SK-N-MC (cell line): ENCODE measurements around the gene NCAPD2.
"Not testable (repeated sequence)": the region's sequence is repeated elsewhere in the genome, so short reads cannot be mapped to it uniquely, and the experiment has no call there.

Experiments used
- DNase-seq: peaks from one replicate; pipeline ENCODE4 v3.0.0-alpha.2; 2011; ENCODE audit warnings: low read depth, low spot score
- H3K27ac ChIP-seq: fragments of 200-600 bp; sonication (generic); 2 replicates; pipeline ENCODE4 v1.5.1; 2016; ENCODE audit warnings: mixed run types
- H3K36me3 ChIP-seq: fragments of 200-600 bp; sonication (generic); 2 replicates; pipeline ENCODE4 v1.6.1; 2017; ENCODE audit warnings: antibody characterized with exemption, low read length, mixed read lengths; ENCODE audit not compliant: insufficient read depth
- H3K4me3 ChIP-seq: fragments of 200-600 bp; sonication (generic); 2 replicates; pipeline ENCODE4 v1.5.1; 2016
- H3K9ac ChIP-seq: fragments of 200-600 bp; sonication (generic); 2 replicates; pipeline ENCODE4 v1.8.0; 2017; ENCODE audit warnings: mixed run types, mixed read lengths; ENCODE audit not compliant: insufficient read length
- H3K9me3 ChIP-seq: fragments of 200-600 bp; sonication (generic); 2 replicates; pipeline ENCODE4 v1.6.1; 2017; ENCODE audit warnings: low read depth, mild to moderate bottlenecking, antibody characterized with exemption, low read length, moderate library complexity, mixed read lengths
- EZH2 ChIP-seq: fragments of 200-600 bp; sonication (generic); IDR thresholded peaks from one replicate; pipeline ENCODE4 v1.6.1; 2017; ENCODE audit warnings: antibody characterized with exemption
- FOXP2 ChIP-seq: optimal IDR thresholded peaks from 2 replicates; pipeline ENCODE3; 2011; ENCODE audit warnings: mild to moderate bottlenecking, moderate library complexity; ENCODE audit not compliant: insufficient read depth; ENCODE audit errors: extremely low read length, control extremely low read depth
- POLR2AphosphoS5 ChIP-seq: IDR thresholded peaks from 2 replicates; pipeline ENCODE4 v1.6.1; 2012; ENCODE audit warnings: mild to moderate bottlenecking, low read depth, low read length, borderline replicate concordance

Gene NCAPD2

GRCh38 chr12:6462234-6462995, 31.5 kb upstream of the NCAPD2 start:
- TF ChIP-seq POLR2AphosphoS5 (no peak), EZH2 (no peak), FOXP2 (no peak)
- H3K4me3 ChIP-seq, result no peak overlapping the region
- H3K27ac ChIP-seq, result no peak overlapping the region
- H3K9me3 ChIP-seq, result no peaks in the 10 kb centered on the region
- DNase-seq, result no peak
- H3K36me3 ChIP-seq, result peaks cover 6% of the 10 kb centered on the region
- H3K9ac ChIP-seq, result no peak overlapping the region

DNA sequence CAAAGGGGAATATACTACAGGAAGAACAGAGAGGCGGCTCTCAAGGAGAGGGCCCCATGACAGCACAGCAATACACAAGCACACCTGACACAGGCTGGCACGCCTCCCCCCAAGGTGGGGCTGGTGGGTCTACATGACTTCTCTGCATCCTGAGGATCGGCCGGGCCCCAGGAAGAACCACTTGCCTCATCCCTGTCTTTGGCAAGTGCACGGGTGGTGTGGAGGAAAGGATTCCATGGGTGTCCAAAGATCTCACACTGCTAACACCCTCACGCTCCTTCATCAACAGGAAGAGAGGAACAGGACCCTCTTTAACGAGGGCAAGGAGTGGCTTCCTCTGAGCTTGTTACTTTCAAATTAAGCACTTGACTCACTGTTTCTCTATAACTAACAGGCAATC, 30.7 kb upstream of the NCAPD2 start:
- peaks cover 6% of the 10 kb centered on the region for H3K36me3 ChIP-seq
- DNase-seq, result no peak

DNA sequence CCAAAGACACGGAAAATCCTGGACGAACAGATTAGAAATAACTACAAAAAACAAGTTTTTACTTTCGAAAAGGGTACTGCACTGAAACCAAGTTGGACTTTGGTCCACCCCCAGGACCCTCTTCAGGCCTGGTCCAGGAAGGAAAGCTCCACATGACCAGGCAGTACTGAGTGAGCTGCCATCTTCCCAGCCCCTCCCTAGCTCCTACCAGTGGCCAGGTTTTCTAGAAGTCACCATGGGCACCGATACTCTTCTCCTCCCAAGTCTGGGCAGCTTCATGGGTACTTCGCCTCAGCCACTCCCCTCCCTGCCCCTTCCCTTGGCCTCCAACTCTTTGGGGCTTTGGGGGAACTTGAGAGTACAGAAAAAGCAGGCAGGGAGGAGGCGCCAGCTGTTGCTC, 30.0 kb upstream of the NCAPD2 start:
- Histone ChIP-seq H3K9ac (no peak overlapping the region), H3K4me3 (no peak overlapping the region), H3K27ac (no peak overlapping the region), H3K9me3 (no peaks in the 10 kb centered on the region), H3K36me3 (peaks cover 6% of the 10 kb centered on the region)
- DNase-seq, result no peak
- TF ChIP-seq FOXP2 (no peak), POLR2AphosphoS5 (no peak)

More for the DNA sequence above, 30.7 kb upstream of the NCAPD2 start:
- no peaks in the 10 kb centered on the region for H3K9me3 ChIP-seq
- H3K4me3 ChIP-seq, result no peak overlapping the region
- H3K27ac ChIP-seq, result no peak overlapping the region
- TF ChIP-seq POLR2AphosphoS5 (no peak), FOXP2 (no peak), EZH2 (no peak)
- no peak overlapping the region for H3K9ac ChIP-seq

- TF ChIP-seq POLR2AphosphoS5, result no peak
- TF ChIP-seq EZH2, result no peak
- no peak for TF ChIP-seq FOXP2
- Histone ChIP-seq H3K36me3 (peaks cover 6% of the 10 kb centered on the region), H3K9ac (no peak overlapping the region), H3K9me3 (no peaks in the 10 kb centered on the region), H3K27ac (no peak overlapping the region), H3K4me3 (no peak overlapping the region)
- DNase-seq, result no peak
Observed at GRCh38 chr12:6464531-6464930, 29.4 kb upstream of the NCAPD2 start.

DNA sequence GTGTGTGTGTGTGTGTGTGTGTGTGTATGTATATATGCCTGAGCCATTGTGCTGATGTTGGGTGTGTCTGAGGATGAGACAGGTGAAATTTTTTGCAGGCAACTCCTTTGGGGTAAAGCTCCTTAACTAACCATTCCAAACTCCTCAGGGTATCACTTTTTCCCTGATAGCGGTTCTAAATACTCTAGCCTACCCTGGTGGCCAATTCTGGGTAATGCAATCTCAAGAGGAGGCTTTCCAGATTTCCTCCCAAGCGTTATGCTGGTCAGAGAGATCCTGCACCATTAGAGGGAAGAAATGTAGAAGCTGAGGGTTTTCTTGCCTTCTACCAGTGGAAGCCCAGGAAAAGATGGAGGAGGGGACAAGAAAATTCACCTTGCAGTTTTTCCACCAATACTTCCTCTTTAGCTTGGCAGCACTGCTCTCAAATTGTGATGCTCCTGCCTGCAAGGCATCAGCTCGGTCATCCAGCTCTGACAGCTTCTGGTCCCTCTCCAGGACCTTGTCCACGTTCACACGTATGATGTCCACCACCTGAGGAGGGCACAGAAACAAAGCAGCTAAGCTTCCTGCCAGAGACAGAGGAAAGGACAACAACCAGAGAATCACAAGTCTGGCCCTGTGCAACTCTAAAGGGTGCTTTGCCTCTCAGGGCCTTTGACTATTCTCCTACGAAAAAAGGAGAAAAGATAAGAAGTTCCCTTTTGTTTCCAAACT, 28.3 kb upstream of the NCAPD2 start:
- no peak overlapping the region for H3K9ac ChIP-seq
- H3K27ac ChIP-seq, result no peak overlapping the region
- peak; percentile 20 for DNase-seq
- H3K9me3 ChIP-seq, result no peaks in the 10 kb centered on the region
- no peak for TF ChIP-seq FOXP2
- TF ChIP-seq POLR2AphosphoS5, result no peak
- no peak for TF ChIP-seq EZH2
- no peak overlapping the region for H3K4me3 ChIP-seq
- peaks cover 6% of the 10 kb centered on the region for H3K36me3 ChIP-seq

DNA sequence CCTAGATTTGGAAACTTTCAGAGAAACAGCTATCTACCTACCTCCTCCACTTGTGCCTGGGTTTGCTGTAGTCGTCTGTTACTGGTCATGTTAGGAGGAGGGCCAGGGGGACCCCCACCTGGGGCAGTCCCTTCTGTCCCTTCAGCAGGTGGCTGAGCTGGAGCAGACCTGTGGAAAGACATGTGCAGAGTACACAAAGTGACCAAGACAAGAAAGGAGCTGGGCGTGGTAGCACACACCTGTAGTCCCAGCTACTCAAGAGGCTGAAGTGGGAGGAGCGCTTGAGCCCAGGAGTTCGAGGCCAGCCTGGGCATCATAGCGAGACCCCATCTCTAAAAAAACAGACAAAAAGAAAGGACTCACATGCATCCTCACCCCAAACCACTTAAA, 27.7 kb upstream of the NCAPD2 start:
- no peaks in the 10 kb centered on the region for H3K9me3 ChIP-seq
- H3K36me3 ChIP-seq, result peaks cover 6% of the 10 kb centered on the region
- no peak overlapping the region for H3K9ac ChIP-seq
- TF ChIP-seq EZH2 (no peak), POLR2AphosphoS5 (no peak), FOXP2 (no peak)
- no peak overlapping the region for H3K4me3 ChIP-seq
- no peak for DNase-seq
- H3K27ac ChIP-seq, result no peak overlapping the region

- H3K36me3 ChIP-seq, H3K9ac ChIP-seq, H3K4me3 ChIP-seq, H3K9me3 ChIP-seq, DNase-seq, H3K27ac ChIP-seq: not testable (repeated sequence)
Observed at GRCh38 chr12:6466751-6467150, 27.2 kb upstream of the NCAPD2 start.

DNA sequence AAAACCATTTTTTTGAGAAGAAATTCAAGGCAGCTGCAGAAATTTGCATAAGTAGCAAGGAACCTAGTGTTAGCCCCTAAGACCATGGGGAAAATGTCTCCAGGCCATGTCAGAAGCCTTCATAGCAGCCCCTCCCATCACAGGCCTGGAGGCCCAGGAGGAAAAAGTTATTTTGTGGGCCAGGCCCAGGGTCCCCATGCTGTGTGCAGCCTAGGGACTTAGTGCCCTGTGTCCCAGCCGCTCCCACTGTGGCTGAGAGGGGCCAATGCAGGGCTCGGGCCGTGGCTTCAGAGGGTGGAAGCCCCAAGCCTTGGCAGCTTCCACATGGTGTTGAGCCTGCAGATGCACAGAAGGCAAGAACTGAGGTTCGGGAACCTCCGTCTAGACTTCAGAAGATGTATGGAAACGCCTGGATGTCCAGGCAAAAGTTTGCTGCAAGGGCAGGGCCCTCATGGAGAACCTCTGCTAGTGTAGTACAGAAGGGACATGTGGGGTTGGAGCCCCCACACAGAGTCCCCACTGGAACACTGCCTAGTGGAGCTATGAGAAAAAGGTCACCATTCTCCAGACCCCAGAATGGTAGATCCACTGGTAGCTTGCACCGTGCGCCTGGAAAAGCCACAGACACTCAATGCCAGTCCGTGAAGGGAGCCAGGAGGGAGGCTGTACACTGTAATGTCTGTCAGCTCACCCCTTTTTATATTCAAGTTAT, 26.2 kb upstream of the NCAPD2 start:
- H3K4me3 ChIP-seq, H3K27ac ChIP-seq, DNase-seq, H3K36me3 ChIP-seq, H3K9me3 ChIP-seq, H3K9ac ChIP-seq: not testable (repeated sequence)

DNA sequence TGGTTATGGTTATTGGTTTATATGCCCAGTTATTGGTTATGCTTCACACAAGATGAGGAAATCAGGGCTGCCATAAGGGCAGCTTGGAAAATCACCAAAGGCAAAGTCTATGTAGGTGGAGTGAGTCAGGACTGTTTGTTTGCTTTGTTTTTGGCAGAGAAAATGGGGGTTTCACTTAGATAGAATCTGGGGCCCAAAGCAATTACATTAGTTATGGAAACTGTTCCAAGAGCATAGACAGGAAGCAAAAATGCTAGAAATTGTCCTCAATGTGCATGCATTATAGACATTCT, 25.7 kb upstream of the NCAPD2 start:
- Histone ChIP-seq H3K27ac (no peak overlapping the region), H3K36me3 (peaks cover 6% of the 10 kb centered on the region), H3K9me3 (no peaks in the 10 kb centered on the region), H3K4me3 (no peak overlapping the region), H3K9ac (no peak overlapping the region)
- TF ChIP-seq FOXP2 (no peak), EZH2 (no peak)
- DNase-seq, result no peak
